GM12892 (cell line): ENCODE results near the gene SLC29A1.
"Not testable (repeated sequence)": the region's sequence is repeated elsewhere in the genome, so short reads cannot be mapped to it uniquely, and the experiment has no call there.

ENCODE experiments used
- DNase-seq: peaks from one replicate; pipeline ENCODE4 v3.0.0; 2011; ENCODE audit not compliant: insufficient read length
- FAIRE-seq: peaks from 2 replicates; lab custom pipeline; 2011; peaks lifted over from hg19 to GRCh38; lab: Jason Lieb, UNC
- POLR2A ChIP-seq: IDR thresholded peaks from 2 replicates; pipeline ENCODE4 v1.6.1; 2011; ENCODE audit warnings: low read depth, low read length, control low read depth
- POLR2AphosphoS5 ChIP-seq: IDR thresholded peaks from 2 replicates; pipeline ENCODE4 v1.6.1; 2011; ENCODE audit warnings: low read depth, low read length, control low read depth
- TAF1 ChIP-seq: IDR thresholded peaks from 2 replicates; pipeline ENCODE4 v1.6.1; 2011; ENCODE audit warnings: low read depth, mild to moderate bottlenecking, control low read depth, low read length, borderline replicate concordance

SLC29A1 gene

GRCh38 chr6:44182911-44183390 lies 40.4 kb upstream of the SLC29A1 start:
- DNase-seq = no peak
- TF ChIP-seq TAF1 (no peak), POLR2AphosphoS5 (no peak), POLR2A (no peak)
- no peak for FAIRE-seq

- TF ChIP-seq POLR2A (no peak), TAF1 (no peak), POLR2AphosphoS5 (no peak)
- no peak for FAIRE-seq
- DNase-seq = no peak
Observed at GRCh38 chr6:44183783-44184182, 39.6 kb upstream of the SLC29A1 start.

GRCh38 chr6:44185356-44185755 lies 38.0 kb upstream of the SLC29A1 start:
- not testable (repeated sequence) for DNase-seq, FAIRE-seq

- FAIRE-seq (no peak), DNase-seq (no peak)
- TF ChIP-seq POLR2AphosphoS5 (no peak), POLR2A (no peak), TAF1 (no peak)
Observed at GRCh38 chr6:44185953-44186634, 37.3 kb upstream of the SLC29A1 start.

- TF ChIP-seq POLR2A (no peak), POLR2AphosphoS5 (no peak), TAF1 (no peak)
- DNase-seq (no peak), FAIRE-seq (no peak)
Observed at GRCh38 chr6:44186635-44187025, 36.8 kb upstream of the SLC29A1 start.

GRCh38 chr6:44188819-44189218 lies 34.6 kb upstream of the SLC29A1 start:
- DNase-seq = no peak
- FAIRE-seq = no peak
- TF ChIP-seq TAF1 (no peak), POLR2A (no peak), POLR2AphosphoS5 (no peak)

- TF ChIP-seq POLR2A = no peak
- no peak for TF ChIP-seq TAF1
- no peak for TF ChIP-seq POLR2AphosphoS5
- DNase-seq (no peak), FAIRE-seq (no peak)
Observed at GRCh38 chr6:44189257-44189656, 34.1 kb upstream of the SLC29A1 start.

GRCh38 chr6:44190715-44191114 lies 32.7 kb upstream of the SLC29A1 start:
- no peak for DNase-seq
- TF ChIP-seq POLR2A = no peak
- FAIRE-seq = no peak

- DNase-seq (no peak), FAIRE-seq (no peak)
- TF ChIP-seq TAF1 (no peak), POLR2AphosphoS5 (no peak), POLR2A (no peak)
Observed at GRCh38 chr6:44192428-44193041, 30.9 kb upstream of the SLC29A1 start.

- TF ChIP-seq POLR2AphosphoS5 (no peak), TAF1 (no peak), POLR2A (no peak)
- DNase-seq = no peak
- no peak for FAIRE-seq
Observed at GRCh38 chr6:44193307-44193910, 30.0 kb upstream of the SLC29A1 start.

- TF ChIP-seq POLR2A (no peak), TAF1 (no peak), POLR2AphosphoS5 (no peak)
- DNase-seq (no peak), FAIRE-seq (no peak)
Observed at GRCh38 chr6:44194326-44194725, 29.1 kb upstream of the SLC29A1 start.

GRCh38 chr6:44196351-44196750 lies 27.0 kb upstream of the SLC29A1 start:
- not testable (repeated sequence) for DNase-seq, FAIRE-seq

- FAIRE-seq (no peak), DNase-seq (no peak)
- TF ChIP-seq POLR2AphosphoS5 = no peak
- TF ChIP-seq POLR2A = no peak
- TF ChIP-seq TAF1 = no peak
Observed at GRCh38 chr6:44198684-44199083, 24.7 kb upstream of the SLC29A1 start.
